ENCODE measurements around the gene RNASE2. TPM values are rescaled to one million over a fixed set of nuclear protein-coding genes. Genes with fewer than 3 reads are reported as not detected.
"Not testable (repeated sequence)": the region's sequence is repeated elsewhere in the genome, so short reads cannot be mapped to it uniquely, and the experiment has no call there.

RNASE2 gene
- total RNA-seq: 0.33 TPM

DNA sequence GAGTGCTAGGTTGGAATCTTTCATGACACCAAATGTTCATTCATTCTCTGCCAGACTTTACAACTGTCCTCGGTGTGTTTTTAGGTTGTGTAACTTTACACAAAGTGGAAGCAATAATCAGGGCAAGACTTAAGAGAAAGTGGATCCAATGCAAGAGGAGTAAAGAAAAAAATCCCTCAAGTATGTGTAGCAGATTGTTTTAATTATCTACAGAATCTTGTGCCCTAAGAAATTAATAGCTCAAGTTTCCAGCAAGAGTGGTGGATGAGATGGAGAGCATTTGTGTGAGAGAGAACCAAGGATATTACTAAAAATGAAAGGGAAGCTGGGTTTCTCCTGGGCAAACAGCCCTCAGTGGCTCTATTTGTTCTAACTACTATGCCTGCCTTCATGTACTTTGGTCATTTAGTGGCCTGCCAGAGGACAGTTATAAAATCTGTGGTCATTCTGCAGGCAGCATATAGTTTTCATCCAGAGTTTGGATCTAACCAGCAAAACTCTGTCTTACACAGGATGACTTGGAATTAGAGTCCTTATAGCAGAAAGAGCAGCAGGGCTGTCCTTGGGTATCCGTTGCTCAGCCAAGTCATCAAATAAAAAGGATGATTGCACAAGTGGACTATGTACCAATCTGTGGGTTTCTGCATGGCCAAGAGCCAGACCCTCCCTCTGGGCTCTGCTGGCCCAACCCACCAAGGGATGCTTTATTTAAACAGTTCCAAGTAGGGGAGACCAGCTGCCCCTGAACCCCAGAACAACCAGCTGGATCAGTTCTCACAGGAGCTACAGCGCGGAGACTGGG, at the start of gene RNASE2:
Gene RNASE2, plus strand, starts transcription at position 752 of the 802 bp plus-strand sequence. CDS start 285 bp downstream, outside the sequence.
- DNase-seq (ENCODE audit: low spot score) (peak; percentile 75), ATAC-seq (peak; percentile 95)

DNA sequence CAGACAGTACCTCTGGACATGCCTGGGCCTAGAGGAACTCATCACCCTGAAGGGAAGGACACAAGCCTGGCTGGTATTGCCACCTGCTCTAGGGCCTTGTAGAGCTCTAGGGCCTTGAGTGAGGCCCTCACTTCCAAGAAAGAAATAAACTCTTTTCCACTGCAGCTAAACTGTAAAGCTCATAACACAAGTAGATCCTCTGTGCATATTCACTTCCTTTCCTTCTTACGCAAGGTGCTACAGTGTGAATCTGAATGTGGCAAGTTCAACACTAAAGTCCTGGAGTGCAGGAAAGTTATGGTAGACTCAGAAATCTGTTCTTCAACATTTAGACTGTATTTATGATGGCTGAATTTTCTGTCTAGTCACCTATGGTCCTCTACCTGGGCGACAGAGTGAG, 49.6 kb upstream of the RNASE2 start:
- ATAC-seq: no peak
- DNase-seq (ENCODE audit: low spot score): no peak

DNA sequence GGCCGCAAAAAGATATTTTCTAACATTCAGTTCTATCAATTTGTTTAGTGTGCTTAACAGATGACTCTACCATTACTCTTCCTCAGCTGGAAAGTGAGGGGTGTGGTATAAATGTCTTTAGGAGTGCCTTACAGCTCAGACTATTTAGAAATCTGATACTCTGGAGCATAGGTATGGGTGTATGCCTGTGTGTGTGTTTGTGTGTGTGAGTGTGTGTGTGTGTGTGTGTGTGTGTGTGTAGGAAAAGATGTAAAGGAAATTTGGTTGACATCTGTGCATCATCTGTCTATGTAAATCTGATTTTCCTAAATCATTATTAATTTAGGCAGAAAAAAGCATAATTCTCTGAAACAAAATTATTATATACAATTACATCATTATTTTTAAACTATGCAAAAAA, 48.1 kb upstream of the RNASE2 start:
- ATAC-seq: no peak
- no peak for DNase-seq (ENCODE audit: low spot score)

DNA sequence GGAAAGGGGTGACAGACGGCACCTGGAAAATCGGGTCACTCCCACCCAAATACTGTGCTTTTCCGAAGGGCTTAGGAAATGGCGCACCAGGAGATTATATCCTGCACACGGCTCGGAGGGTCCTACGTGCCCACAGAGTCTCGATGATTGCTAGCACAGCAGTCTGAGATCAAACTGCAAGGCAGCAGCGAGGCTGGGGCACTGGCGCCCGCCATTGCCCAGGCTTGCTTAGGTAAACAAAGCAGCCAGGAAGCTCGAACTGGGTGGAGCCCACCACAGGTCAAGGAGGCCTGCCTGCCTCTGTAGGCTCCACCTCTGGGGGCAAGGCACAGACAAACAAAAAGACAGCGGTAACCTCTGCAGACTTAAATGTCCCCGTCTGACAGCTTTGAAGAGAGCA, 44.5 kb upstream of the RNASE2 start:
- not testable (repeated sequence) for ATAC-seq; DNase-seq (ENCODE audit: low spot score)

DNA sequence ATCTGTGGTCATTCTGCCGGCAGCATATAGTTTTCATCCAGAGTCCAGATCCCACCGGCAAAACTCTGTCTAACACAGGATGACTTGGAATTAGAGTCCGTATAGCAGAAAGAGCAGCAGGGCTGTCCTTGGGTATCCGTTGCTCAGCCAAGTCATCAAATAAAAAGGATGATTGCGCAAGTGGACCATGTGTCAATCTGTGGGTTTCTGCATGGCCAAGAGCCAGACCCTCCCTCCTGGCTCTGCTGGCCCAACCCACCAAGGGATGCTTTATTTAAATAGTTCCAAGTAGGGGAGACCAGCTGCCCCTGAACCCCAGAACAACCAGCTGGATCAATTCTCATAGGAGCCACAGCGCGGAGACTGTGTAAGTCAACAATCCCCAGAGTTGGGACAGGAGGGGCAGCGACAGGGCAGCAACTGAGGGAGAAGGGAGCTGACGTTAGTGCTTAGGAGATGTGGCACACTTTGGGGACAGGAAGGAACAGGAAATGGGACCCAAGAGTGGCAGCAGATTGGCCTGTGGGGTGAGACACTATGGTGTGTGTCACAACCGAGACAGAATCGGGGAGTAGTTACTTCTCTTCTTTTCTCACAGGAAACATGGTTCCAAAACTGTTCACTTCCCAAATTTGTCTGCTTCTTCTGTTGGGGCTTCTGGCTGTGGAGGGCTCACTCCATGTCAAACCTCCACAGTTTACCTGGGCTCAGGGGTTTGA, 36.1 kb upstream of the RNASE2 start:
- ATAC-seq: peak; percentile 54
- DNase-seq (ENCODE audit: low spot score): not testable (repeated sequence)

DNA sequence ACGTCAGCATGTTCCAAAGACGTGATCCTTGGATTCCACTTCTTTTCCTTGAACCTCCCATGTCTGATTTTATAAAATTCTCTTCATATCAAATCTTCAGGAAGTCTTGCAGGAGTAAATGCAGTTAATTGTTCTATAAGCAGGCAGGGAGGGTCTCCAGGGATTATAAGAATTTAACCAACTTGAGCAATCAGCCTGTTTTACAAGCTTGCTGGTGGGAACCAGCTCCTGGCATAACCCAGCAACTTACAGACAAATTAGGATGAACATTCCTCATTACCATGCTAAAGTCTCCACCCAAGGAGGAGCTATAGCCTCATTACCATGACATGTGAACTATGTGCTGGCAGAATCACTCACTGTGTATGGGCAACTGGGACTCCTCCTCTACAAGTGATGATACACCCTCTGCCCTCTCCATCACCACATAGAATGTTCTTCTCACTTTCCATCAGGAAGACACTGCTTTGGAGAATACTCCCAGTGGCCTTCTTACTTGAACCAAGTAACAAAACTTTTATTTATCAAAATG, 31.5 kb upstream of the RNASE2 start:
- not testable (repeated sequence) for ATAC-seq; DNase-seq (ENCODE audit: low spot score)

DNA sequence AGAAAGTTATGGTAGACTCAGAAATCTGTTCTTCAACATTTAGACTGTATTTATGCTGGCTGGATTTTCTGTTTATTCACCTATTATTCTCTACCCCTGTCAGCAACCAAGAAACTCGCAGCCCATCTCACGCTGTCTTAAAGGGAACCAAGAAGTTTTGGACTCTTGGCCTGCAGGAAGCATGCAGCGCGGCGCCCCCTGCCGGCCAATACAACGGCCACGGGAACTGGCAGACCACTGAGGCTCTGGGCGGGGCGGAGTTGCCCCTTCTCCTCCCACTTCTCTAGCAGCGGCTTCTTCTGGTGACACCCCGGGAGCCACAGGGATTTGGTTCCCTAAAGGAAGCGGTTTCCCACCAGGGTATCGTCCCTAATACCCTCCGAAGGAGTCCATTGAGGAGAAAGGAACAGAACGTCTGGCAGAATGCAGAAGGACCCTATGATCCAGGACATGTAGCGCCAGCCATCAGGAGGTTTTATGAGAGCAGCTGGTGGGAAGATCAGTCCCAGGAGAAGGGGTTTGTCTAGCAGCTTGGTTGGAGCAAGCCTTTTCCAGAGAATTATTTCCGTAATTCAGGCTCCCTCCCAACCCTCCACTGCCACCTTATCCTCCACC, 21.0 kb upstream of the RNASE2 start:
- ATAC-seq (no peak), DNase-seq (ENCODE audit: low spot score) (no peak)

DNA sequence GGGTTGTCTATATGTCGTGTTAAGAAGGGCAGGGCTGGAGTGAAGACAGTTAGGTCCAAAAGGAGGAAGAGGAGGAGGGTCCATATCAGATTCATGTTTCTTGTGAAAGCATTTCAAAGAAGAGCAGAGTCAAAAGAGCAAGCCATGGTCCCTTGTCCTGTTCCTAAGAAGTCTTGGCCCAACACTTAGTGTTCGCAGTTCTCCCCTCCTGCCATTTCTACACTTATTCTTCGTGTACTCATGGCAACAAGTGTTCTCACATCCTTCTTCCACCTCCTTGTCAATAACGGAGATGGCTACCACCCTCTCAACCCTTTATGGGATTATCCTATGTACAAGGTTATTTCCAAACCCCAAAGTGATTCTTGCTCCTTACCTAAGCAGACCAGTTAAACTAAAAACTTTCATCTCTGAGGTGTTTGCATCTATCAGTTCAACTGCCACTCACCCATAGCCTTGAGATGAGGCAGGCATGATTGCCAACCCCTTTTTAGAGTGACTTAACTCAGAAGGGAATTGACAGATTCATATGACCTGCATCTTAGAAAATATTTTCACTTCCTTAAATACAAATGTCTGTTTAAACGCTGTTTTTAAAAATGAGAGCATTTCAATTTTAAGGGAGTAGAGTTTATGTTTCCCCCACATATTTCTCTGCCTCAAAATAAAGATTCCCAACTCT, 19.8 kb upstream of the RNASE2 start:
- no peak for ATAC-seq
- no peak for DNase-seq (ENCODE audit: low spot score)

DNA sequence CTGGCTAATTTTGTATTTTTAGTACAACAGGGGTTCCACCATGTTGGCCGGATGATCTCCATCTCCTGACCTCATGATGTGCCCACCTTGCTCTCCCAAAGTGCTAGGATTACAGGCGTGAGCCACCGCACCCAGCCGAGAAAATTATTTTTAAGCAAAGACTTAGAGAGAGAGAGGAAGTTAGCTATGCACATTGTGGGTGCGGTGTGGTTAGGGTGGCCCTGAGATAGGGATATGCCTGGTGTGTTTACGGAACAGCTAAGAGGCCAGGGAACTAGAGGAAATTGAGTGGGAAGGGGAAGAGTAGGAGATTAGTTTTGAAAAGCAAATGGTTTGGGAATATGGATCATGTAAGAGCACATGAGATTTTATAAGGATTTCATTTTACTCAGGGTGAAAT, 10.1 kb upstream of the RNASE2 start:
- not testable (repeated sequence) for DNase-seq (ENCODE audit: low spot score); ATAC-seq

DNA sequence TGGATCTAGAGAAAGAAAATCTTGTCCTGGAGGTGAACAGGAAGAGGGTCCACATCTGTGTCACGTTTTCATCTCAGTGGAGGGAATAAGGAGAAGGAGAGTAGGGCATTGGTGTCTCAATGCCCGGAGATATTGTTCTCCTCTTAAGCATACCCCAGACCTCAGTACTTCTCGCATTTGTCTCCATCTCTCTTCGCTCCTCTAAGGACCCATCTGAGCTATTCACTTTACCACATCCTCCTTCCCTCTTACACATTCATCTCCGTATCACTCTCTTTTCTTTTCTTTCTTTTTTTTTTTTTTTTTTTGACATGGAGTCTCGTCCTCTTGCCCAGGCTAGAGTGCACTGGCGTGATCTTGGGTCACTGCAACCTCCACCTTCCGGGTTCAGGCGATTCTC, 8.6 kb upstream of the RNASE2 start:
- DNase-seq (ENCODE audit: low spot score); ATAC-seq: not testable (repeated sequence)

DNA sequence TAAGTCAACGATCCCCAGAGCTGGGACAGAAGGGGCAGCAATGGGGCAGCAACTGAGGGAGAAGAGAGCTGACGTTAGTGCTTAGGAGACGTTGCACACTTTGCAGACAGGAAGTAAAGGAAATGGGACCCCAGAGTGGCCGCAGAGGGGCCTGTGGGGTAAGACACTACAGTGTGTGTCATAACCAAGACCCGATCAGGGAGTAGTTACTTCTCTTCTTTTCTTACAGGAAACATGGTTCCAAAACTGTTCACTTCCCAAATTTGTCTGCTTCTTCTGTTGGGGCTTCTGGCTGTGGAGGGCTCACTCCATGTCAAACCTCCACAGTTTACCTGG, 219 bp downstream of the RNASE2 start:
- DNase-seq (ENCODE audit: low spot score); ATAC-seq: not testable (repeated sequence)

DNA sequence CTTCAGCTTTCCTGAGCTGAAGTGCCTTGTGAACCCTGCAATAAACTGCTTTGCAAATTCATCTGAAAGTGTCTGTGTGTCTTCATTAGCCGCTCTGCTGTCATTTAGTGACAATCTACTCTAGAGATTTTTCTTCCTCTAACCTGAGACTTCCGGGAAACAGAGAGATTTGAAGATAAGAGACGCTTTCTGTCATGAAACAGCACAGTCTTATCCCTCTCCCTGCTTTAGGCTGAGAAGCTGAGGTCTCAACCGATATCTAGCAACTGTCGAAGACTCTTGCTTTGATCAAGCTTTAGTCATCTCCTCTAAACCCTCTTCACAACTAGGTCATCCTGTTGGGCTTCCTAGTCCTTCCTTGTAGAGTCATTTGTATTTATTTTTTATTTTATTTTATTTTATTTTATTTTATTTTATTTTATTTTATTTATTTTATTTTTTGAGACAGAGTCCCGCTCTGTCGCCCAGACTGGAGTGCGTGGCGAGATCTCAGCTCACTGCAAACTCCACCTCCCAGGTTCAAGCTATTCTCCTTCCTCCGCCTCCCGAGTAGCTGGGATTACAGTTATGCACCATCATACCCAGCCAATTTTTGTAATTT, 1.2 kb downstream of the RNASE2 start:
- DNase-seq (ENCODE audit: low spot score) (no peak), ATAC-seq (no peak)

DNA sequence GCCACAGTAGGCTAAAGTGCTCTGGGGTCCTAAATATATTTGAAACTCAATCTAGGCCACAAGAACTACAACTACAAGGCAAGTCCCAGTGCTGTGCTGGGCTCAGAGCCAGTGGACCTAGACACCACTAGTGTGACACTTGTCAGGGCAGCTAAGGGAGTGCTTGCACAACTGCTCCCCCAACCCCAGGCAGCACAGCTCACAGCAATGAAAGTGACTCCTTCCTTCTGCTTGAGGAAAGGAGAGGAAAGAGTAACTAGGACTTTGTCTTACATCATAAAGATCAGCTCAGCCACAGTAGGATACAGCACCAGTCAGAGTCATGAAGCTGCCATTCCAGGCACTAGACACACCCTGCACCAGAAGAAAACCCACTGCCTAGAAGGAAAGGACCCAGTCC, 3.7 kb downstream of the RNASE2 start:
- ATAC-seq; DNase-seq (ENCODE audit: low spot score): not testable (repeated sequence)

DNA sequence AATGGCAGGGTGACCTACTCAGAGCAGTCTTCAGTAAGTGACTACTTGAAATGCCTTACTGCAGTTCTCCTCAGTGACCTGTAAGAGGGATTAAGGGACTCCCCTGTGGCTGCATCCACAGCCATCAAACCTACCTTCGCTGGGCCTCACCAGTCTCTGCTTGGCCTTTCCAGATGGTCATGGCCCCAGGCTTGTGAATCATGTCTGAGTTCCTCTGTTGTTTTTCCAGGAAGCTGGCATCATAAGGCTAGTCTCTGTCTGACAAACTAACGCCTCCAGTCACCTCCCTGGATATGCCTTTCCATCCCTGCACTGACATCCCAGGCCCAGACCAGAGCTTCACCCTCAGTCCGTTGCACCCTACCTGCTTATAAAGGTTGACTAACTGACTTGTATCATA, 14.0 kb downstream of the RNASE2 start:
- DNase-seq (ENCODE audit: low spot score) (no peak), ATAC-seq (no peak)

DNA sequence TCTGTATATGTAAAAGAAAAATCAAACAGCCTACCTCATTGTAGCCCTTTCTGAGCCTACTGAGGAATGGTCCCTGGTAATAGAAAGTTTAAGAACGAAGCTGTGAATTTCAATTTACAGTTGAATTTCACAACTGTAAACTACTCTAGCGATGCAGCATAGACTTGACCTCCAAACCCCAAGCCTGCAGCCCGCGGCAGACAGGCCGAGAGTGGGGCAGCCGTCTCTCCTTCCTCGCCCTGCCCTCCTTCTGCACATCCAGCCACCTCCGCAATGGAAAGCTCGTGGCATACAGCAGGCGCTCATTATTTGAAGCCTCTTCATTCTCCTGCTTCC, 15.3 kb downstream of the RNASE2 start:
- ATAC-seq (peak; percentile 23), DNase-seq (ENCODE audit: low spot score) (no peak)

DNA sequence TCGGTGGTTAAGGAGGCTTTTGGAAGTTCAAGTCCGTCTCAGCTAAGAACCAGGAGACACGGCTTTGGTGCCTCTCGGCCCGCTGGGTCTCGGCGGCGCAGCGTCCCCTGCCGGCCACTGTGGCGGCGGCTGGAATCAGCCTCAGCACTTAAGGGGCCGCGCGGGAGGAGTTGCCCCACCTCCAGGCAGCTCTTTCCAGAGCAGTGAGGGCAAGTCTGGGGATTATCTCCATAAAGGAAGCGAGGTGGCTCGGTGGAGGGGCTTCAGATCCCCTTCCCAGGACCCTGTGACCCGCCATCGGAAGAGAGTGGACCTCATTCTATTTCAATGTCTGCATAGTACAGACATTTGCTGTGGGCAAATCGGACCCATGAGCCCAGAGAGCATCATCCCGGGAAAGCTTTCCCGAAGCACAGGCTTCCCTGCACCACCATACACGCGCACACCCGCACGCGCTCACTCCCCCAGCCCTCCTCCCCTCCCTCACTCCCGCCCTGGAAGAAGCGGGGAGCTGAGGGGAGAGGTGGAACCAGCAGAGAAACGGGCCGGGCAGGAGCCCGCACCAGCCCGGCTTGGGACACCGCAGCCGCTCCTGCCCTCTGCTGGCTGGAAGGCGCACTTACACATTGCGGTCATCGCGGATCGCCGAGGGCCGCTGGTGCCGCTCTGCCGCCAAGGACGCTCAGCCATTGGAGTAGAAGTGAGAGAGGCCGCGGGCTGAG, 15.9 kb downstream of the RNASE2 start:
- DNase-seq (ENCODE audit: low spot score) (peak; percentile 85), ATAC-seq (peak; percentile 98)

DNA sequence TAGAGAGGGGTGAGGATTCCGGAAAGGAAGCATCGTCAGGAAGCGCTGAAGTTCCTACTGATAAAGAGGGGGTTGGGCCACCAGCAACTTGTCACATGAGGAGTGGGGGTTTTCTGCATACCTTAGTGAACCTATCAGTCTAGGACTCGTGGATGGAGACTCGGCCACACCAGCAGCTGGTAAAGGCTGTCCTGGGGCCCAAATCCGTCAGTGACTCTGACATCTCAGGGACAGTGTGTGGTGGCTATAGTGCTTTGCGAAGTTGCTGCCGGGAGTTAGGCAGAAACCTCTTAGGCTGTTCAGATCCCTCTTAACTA, 16.4 kb downstream of the RNASE2 start:
- peak; percentile 38 for ATAC-seq

DNA sequence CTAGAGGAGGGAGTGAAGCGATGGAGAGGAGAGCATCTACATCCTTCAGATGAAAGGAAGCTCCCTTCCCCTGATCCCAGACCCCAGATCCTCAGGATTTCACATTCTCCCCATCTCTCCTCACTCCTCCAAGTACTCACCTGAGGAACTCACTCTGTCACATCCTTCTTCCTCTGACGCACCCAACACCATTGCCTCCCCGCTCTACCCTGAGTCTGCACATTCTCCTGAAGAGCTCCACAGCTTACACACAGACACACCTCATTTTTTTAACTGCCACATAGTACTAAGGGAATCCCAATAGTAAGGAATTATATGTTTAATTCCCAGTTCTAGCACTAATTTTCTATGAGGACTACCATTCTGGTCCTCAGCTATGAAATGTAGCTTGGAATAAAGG, 18.2 kb downstream of the RNASE2 start:
- no peak for ATAC-seq
- DNase-seq (ENCODE audit: low spot score): no peak

More for the DNA sequence above, 16.4 kb downstream of the RNASE2 start:
- DNase-seq (ENCODE audit: low spot score): no peak

DNA sequence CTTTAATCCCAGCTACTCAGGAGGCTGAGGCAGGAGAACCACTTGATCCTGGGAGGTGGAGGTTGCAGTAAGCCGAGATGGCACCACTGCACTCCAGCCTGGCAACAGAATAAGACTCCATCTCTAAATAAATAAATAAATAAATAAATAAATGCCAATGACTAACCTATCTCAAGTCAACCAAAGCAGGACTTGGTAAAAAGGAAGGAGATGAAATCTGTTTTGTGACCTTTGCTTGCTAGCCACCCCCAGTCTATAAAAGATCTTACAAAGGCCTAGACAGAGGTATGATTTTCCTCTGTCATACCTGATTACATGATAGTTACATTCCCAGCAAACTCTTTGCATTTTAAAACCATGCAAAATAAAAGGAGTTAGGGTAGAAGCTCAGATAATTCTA, 21.0 kb downstream of the RNASE2 start:
- DNase-seq (ENCODE audit: low spot score) (no peak), ATAC-seq (no peak)

DNA sequence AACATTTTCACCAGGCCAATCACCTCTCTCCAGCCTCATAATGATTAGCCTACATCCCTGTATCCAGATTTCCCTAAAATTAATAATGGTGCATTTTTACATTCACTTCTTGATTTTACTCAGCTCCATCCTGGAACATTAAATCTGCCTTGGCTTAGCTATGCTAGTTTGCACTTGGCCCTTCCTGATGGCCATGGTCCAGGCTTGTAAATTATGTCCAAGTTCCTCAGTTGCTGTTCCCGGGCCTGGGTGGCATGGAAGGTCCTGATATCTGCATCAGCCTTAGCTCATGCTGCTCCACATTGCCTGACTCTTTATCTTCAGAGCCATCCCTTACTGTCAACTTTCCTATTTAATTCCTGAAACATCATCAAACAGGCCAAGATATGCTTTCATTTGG, 23.4 kb downstream of the RNASE2 start:
- DNase-seq (ENCODE audit: low spot score) (no peak), ATAC-seq (no peak)

Data from left lobe of liver (tissue), 2 donors.